ENCODE results near the gene DAND5.

Gene DAND5

DNA sequence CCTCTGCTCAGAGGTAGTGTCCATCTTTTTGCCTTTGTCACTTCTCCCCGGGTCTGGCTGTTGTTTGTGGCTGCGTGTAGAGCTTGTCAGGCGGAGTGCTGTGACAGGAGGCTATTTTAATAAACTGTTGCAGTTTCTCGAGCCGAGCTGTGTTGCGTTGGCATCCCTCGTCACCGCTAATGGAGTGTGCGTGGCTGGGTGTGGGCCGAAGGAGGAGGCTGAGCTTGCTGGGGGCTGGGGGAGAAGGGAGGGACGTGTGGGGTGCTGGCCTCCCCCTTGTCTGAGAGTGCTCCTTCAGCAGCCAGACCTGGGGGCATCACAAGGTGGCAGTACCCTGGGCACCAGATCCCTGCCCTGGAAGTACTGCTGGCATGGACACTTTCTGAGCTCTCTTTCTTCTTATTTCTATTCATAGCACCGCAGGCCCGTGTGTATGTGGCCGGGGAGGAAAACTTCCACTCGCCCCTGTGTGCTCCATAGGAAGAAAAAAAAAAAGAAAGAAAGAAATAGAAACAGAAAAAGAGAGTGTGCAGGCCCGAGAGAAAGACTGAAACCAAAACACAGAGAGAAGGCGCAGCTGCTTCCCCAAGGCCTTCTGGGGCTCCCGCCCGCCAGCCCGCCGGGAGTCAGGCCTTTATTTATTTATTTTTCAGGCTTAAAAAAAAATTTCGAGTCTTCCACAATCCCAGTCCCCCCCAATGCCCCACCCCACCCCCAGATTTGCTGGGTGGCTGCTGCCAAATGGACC lies 52.9 kb downstream of the DAND5 start:
- DNase-seq (ENCODE audit: low read depth in 2 of 2): no peak

DNA sequence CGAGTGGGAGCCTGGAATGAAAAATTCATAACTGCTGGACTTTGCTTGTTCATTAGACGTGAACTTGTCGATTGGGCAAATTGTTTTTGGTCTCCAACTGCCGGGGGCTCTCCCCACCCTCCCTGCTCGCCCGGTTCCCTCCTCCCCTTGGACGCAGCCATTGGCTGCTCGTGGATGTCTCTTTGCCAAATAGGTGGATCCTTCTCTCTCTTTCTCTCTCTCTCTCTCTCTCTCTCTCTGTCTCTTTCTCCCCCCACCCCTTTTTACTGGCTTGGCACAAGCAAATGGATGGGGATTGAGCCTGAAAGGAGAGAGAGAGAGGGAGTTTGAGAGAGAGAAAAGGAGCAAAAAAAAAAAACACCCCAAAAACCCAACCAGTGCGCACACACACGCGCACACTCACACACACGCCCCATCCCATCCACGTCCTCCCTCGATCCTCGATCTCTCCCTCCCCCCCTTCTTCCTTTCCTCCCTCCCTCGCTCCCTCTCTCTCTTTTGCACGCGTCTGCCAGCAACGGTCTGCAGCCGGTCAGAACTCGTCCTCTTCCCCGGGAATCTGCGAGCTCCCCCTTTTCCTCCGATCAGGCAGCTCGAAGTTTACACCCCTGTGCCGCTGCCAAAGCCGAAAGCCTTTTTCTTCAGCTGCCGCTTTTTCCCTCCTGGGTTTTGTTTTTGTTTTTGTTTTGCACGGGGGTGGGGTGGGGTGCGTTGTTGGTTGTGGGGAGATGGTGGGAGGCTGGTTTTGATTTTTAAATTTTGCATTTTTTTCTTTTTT lies 53.7 kb downstream of the DAND5 start:
- no peak for DNase-seq (ENCODE audit: low read depth in 2 of 2)

DNA sequence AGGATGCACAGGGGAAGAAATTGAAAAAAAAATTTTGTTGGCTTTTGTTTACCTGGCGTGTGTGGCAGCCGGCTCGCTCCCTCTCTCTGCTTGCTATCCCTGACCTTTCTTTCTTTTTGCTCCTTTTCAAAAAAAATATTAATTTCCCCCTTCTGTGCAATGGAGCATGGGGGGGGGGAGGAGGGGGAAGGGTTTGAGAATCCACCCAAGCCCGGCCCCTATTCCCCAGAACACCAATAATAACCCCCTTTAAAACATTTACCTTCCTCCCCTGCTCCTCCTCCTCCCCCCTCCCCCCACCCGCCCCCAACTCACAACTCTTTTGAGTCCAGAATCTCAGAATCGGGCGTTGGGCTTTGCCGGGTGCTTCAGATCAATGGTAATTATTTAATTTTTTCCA lies 54.3 kb downstream of the DAND5 start:
- DNase-seq (ENCODE audit: low read depth in 2 of 2): no peak

Measured in stimulated activated CD4-positive, alpha-beta T cell treated with anti-CD3 and anti-CD28 coated beads, Interleukin-12 subunit alpha, Interleukin-12 subunit beta, amount 100 ng/mL, for 24 hours (primary cell).